Measurements from ENCODE around the gene WIF1. TPM values are rescaled to one million over a fixed set of nuclear protein-coding genes. Genes with fewer than 3 reads are reported as not detected.

The WIF1 gene
- total RNA-seq, 1 experiment from 2014 or later = not detected

DNA sequence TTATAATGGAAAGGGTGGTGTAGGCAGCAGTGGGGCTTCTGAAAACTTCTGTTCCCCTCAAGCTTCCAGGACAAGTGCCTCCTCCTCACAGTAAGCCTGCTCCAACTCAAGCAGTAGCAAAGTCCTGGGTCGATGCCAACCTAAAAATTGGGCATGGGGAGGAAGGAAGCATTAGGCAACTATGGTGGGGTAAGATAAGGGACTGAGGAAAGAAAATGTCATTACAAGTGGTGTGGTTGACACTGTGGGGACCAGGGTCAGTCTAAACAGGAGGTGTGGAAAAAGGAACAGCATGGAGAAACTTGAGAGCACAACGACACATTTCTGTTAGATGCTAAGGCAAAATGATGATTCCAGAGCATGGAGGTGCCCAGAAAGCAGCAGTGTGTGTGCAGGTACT, 34.9 kb downstream of the WIF1 start:
- no peaks in the 10 kb centered on the region for H3K9me3 ChIP-seq (ENCODE audit: low read length)
- no peak overlapping the region for H2AFZ ChIP-seq (ENCODE audit: low read length)
- no peaks in the 10 kb centered on the region for H4K20me1 ChIP-seq (ENCODE audit: low read length)
- no peak overlapping the region for H3K4me3 ChIP-seq (ENCODE audit: low read length)
- no peaks in the 10 kb centered on the region for H3F3A ChIP-seq (ENCODE audit: low read length, unreplicated experiment)
- H3K27me3 ChIP-seq (ENCODE audit: low read length) = peaks cover 69% of the 10 kb centered on the region
- no peaks in the 10 kb centered on the region for H3K79me2 ChIP-seq (ENCODE audit: low read length)
- ATAC-seq = no peak
- ChIA-PET CTCF (no interaction called here), POLR2A (ENCODE audit: unreplicated experiment) (no interaction called here)
- TF ChIP-seq EZH2 (IDR thresholded peaks at IDR 0.05; ENCODE audit: low read length, unreplicated experiment) (no peak), EZH2phosphoT487 (IDR thresholded peaks at IDR 0.05; ENCODE audit: borderline replicate concordance, low read length) (no peak)
- TF ChIP-seq, protein P1, sequence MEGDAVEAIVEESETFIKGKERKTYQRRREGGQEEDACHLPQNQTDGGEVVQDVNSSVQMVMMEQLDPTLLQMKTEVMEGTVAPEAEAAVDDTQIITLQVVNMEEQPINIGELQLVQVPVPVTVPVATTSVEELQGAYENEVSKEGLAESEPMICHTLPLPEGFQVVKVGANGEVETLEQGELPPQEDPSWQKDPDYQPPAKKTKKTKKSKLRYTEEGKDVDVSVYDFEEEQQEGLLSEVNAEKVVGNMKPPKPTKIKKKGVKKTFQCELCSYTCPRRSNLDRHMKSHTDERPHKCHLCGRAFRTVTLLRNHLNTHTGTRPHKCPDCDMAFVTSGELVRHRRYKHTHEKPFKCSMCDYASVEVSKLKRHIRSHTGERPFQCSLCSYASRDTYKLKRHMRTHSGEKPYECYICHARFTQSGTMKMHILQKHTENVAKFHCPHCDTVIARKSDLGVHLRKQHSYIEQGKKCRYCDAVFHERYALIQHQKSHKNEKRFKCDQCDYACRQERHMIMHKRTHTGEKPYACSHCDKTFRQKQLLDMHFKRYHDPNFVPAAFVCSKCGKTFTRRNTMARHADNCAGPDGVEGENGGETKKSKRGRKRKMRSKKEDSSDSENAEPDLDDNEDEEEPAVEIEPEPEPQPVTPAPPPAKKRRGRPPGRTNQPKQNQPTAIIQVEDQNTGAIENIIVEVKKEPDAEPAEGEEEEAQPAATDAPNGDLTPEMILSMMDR (conservative IDR thresholded peaks at IDR 0.05; ENCODE audit: low read depth, low read length) = no peak
- intact Hi-C loops (cut with micrococcal nuclease) = no loop called here
- H3K36me3 ChIP-seq (ENCODE audit: low read depth, low read length) = no peaks in the 10 kb centered on the region
- no peak overlapping the region for H3K4me2 ChIP-seq (ENCODE audit: low read length)
- H3K9ac ChIP-seq (ENCODE audit: low read length) = no peak overlapping the region
- H3K4me1 ChIP-seq (ENCODE audit: insufficient read depth, low read length) = no peaks in the 10 kb centered on the region
- BruUV-seq (replicated peaks) = no TSS peak
- DNase-seq = no peak
- no peak overlapping the region for H3K27ac ChIP-seq (ENCODE audit: low read length)
- no peaks in the 10 kb centered on the region for H3K9me2 ChIP-seq (replicated peaks; ENCODE audit: low read length)

DNA sequence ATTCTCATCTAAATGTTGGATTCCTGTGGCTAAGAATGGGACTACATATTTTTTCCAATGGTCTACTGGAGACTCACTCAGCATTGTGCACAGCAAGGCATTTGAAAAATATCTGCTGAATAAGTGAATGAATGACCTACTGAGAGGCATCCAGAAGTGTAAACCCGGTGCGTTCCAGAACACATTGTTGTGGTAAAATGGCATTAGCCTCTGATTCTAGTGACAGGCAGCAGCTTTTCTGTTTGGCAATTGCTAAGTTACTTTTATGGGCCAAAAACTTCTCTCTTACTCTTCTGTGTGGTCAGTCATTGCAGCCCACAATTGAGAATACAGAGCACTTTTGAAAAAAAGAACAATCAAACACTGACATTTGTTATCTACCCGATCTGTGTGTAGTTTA, 36.5 kb downstream of the WIF1 start:
- H3K4me1 ChIP-seq (ENCODE audit: insufficient read depth, low read length) = no peaks in the 10 kb centered on the region
- no TSS peak for BruUV-seq (replicated peaks)
- no peak for TF ChIP-seq EZH2 (IDR thresholded peaks at IDR 0.05; ENCODE audit: low read length, unreplicated experiment)
- no peaks in the 10 kb centered on the region for H3K79me2 ChIP-seq (ENCODE audit: low read length)
- no peaks in the 10 kb centered on the region for H3K36me3 ChIP-seq (ENCODE audit: low read depth, low read length)
- no peaks in the 10 kb centered on the region for H4K20me1 ChIP-seq (ENCODE audit: low read length)
- intact Hi-C loops (cut with micrococcal nuclease) = no loop called here
- ATAC-seq = no peak
- DNase-seq = no peak
- H2AFZ ChIP-seq (ENCODE audit: low read length) = no peak overlapping the region
- no peaks in the 10 kb centered on the region for H3F3A ChIP-seq (ENCODE audit: low read length, unreplicated experiment)
- H3K9ac ChIP-seq (ENCODE audit: low read length) = no peak overlapping the region
- no peaks in the 10 kb centered on the region for H3K9me2 ChIP-seq (replicated peaks; ENCODE audit: low read length)
- no peak overlapping the region for H3K4me3 ChIP-seq (ENCODE audit: low read length)
- no peak overlapping the region for H3K27ac ChIP-seq (ENCODE audit: low read length)
- H3K27me3 ChIP-seq (ENCODE audit: low read length) = peaks cover 69% of the 10 kb centered on the region
- no peaks in the 10 kb centered on the region for H3K9me3 ChIP-seq (ENCODE audit: low read length)
- ChIA-PET POLR2A (ENCODE audit: unreplicated experiment) (no interaction called here), CTCF (no interaction called here)
- no peak overlapping the region for H3K4me2 ChIP-seq (ENCODE audit: low read length)

DNA sequence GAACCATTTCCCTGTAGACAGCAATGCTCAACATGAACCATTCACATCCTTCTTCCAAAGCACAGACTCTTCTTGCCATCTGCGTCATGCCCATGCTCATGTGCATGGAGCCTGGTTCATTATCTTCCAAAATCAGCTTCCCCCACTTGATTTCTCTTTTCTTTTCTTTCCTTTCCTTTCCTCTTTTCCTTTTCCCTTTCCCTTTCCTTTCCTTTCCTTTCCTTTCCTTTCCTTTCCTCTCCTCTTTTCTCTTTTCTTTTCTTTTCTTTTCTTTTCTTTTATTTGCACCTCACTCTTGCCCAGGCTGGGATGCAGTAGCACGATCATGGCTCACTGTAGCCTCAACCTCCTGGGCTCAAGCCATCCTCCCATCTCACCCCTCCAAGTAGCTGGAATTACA, 37.5 kb downstream of the WIF1 start:
- H3K27ac ChIP-seq (ENCODE audit: low read length) = no peak overlapping the region
- no peaks in the 10 kb centered on the region for H3K79me2 ChIP-seq (ENCODE audit: low read length)
- no peak overlapping the region for H3K4me3 ChIP-seq (ENCODE audit: low read length)
- intact Hi-C loops (cut with micrococcal nuclease) = no loop called here
- H3K4me2 ChIP-seq (ENCODE audit: low read length) = no peak overlapping the region
- no peaks in the 10 kb centered on the region for H4K20me1 ChIP-seq (ENCODE audit: low read length)
- H3K36me3 ChIP-seq (ENCODE audit: low read depth, low read length) = no peaks in the 10 kb centered on the region
- no TSS peak for BruUV-seq (replicated peaks)
- H3K27me3 ChIP-seq (ENCODE audit: low read length) = peaks cover 60% of the 10 kb centered on the region
- H3K9me3 ChIP-seq (ENCODE audit: low read length) = no peaks in the 10 kb centered on the region
- no peaks in the 10 kb centered on the region for H3K4me1 ChIP-seq (ENCODE audit: insufficient read depth, low read length)
- DNase-seq (no peak), ATAC-seq (no peak)
- POLR2A ChIA-PET (ENCODE audit: unreplicated experiment) = no interaction called here
- no peaks in the 10 kb centered on the region for H3F3A ChIP-seq (ENCODE audit: low read length, unreplicated experiment)
- no peak overlapping the region for H2AFZ ChIP-seq (ENCODE audit: low read length)
- H3K9ac ChIP-seq (ENCODE audit: low read length) = no peak overlapping the region
- CTCF ChIA-PET = no interaction called here
- TF ChIP-seq EZH2phosphoT487 (IDR thresholded peaks at IDR 0.05; ENCODE audit: borderline replicate concordance, low read length) = no peak
- no peak for TF ChIP-seq EZH2 (IDR thresholded peaks at IDR 0.05; ENCODE audit: low read length, unreplicated experiment)
- TF ChIP-seq, protein P1 (conservative IDR thresholded peaks at IDR 0.05; ENCODE audit: low read depth, low read length) = no peak
- H3K9me2 ChIP-seq (replicated peaks; ENCODE audit: low read length) = no peaks in the 10 kb centered on the region
